Smooth muscle cell (in vitro differentiated cells): Measurements from ENCODE around the gene VPS33B. TPM values are rescaled to one million over a fixed set of nuclear protein-coding genes. Genes with fewer than 3 reads are reported as not detected.

Experiments used
- DNase-seq: peaks from one replicate; lab custom pipeline; 2025; ENCODE audit not compliant: unreplicated experiment; lab: John Stamatoyannopoulos, UW
- H2AFZ ChIP-seq: fragments of 200-600 bp; sonication (generic); 2 replicates; pipeline ENCODE4 v1.6.0; 2016; ENCODE audit warnings: antibody characterized with exemption, low read depth, mild to moderate bottlenecking
- H3F3A ChIP-seq: fragments of 200-600 bp; sonication (generic); 2 replicates; pipeline ENCODE4 v1.6.0; 2017; ENCODE audit warnings: antibody characterized with exemption, low read depth
- H3K27ac ChIP-seq: fragments of 200-600 bp; sonication (generic); 2 replicates; pipeline ENCODE4 v1.5.1; 2016; ENCODE audit warnings: low read depth, mild to moderate bottlenecking
- H3K27me3 ChIP-seq: fragments of 200-600 bp; sonication (generic); 2 replicates; pipeline ENCODE4 v1.6.1; 2016; ENCODE audit warnings: low read depth, mild to moderate bottlenecking
- H3K36me3 ChIP-seq: fragments of 200-600 bp; sonication (generic); 2 replicates; pipeline ENCODE4 v1.5.1; 2016; ENCODE audit warnings: low read depth
- H3K4me1 ChIP-seq: fragments of 200-600 bp; sonication (generic); 2 replicates; pipeline ENCODE4 v1.5.1; 2016; ENCODE audit warnings: low read depth
- H3K4me2 ChIP-seq: fragments of 200-600 bp; sonication (generic); 2 replicates; pipeline ENCODE4 v1.6.0; 2016; ENCODE audit warnings: mild to moderate bottlenecking
- H3K4me3 ChIP-seq: fragments of 200-600 bp; sonication (generic); 2 replicates; pipeline ENCODE4 v1.5.1; 2016; ENCODE audit warnings: mild to moderate bottlenecking
- H3K79me2 ChIP-seq: fragments of 200-600 bp; sonication (generic); 2 replicates; pipeline ENCODE4 v1.6.0; 2016; ENCODE audit warnings: low read depth, mild to moderate bottlenecking
- H3K9ac ChIP-seq: fragments of 200-600 bp; sonication (generic); 2 replicates; pipeline ENCODE4 v1.6.0; 2016; ENCODE audit warnings: low read depth
- H3K9me3 ChIP-seq: fragments of 200-600 bp; sonication (generic); replicated peaks from 2 replicates; pipeline ENCODE4 v1.5.1; 2016; ENCODE audit warnings: low read depth
- H4K20me1 ChIP-seq: fragments of 200-600 bp; sonication (generic); 2 replicates; pipeline ENCODE4 v1.6.0; 2016; ENCODE audit warnings: low read depth
- WGBS: methylation state at CpG from one replicate; pipeline ENCODE4 v1.1.7; 2016; ENCODE audit warnings: low lambda C conversion rate; 5-methylcytosine and 5-hydroxymethylcytosine counted together
- polyA plus RNA-seq: library from polyadenylated mRNA; unstranded; fragments of >200 nt; fragmentation: Nextera tagmentation; extraction: Ambion mirVana; gene quantifications from 2 replicates; pipeline ENCODE4 v1.2.1, GENCODE V29; 2016
- total RNA-seq: library from RNA; depleted of rRNA; stranded (reverse); fragments of >200 nt; gene quantifications from 2 replicates; pipeline ENCODE4 v1.2.3, GENCODE V29; 2014
- TF ChIP-seq, protein P1 (sequence below): fragments of 200-600 bp; sonication (generic); IDR thresholded peaks from 2 replicates; pipeline ENCODE4 v1.5.1; 2017; ENCODE audit warnings: borderline replicate concordance, mild to moderate bottlenecking, antibody characterized with exemption; ENCODE audit not compliant: insufficient read depth, poor library complexity, severe bottlenecking

VPS33B gene
- total and polyA plus RNA-seq, 2 experiments from 2014 or later: 9.4 to 12.4 TPM

DNA sequence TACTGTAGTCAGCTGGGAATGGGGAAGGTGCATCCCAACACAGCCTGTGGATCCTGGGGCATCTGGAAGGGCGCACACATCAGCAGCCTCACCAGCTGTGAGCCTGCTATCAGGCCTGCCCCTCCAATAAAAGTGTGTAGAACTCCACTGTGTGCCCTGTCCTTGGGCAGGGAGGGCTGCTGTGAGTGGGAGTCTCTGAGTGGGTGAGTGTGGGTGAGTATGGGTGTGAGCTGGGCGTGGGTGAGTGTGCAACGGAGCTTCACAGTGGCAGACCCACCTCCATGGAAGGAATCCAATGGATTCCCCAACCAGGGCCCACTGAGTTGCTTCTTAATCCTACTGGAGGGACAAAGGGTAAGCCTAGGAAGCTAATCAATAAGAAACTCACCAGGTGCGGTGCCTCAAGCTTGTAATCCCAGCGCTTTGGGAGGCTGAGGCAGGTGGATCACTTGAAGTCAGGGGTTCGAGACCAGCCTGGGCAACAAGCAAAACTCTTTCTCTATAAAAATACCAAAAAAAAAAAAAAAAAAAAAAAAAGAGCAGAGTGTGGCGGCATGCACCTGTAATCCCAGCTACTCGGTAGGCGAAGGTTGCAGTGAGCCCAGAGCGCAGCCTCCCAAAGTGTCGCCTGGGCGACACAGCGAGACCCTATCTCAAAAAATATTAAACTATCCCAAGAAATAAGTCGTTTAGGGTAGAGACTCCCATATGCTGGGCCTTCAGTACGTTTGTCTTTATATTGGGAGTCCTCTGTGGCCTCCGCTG, 68.3 kb downstream of the VPS33B start:
- peak overlapping the region; percentile 94 for H3K4me2 ChIP-seq
- H3K27me3 ChIP-seq: no peaks in the 10 kb centered on the region
- H3K4me1 ChIP-seq: peaks cover 17% of the 10 kb centered on the region
- TF ChIP-seq, protein P1, sequence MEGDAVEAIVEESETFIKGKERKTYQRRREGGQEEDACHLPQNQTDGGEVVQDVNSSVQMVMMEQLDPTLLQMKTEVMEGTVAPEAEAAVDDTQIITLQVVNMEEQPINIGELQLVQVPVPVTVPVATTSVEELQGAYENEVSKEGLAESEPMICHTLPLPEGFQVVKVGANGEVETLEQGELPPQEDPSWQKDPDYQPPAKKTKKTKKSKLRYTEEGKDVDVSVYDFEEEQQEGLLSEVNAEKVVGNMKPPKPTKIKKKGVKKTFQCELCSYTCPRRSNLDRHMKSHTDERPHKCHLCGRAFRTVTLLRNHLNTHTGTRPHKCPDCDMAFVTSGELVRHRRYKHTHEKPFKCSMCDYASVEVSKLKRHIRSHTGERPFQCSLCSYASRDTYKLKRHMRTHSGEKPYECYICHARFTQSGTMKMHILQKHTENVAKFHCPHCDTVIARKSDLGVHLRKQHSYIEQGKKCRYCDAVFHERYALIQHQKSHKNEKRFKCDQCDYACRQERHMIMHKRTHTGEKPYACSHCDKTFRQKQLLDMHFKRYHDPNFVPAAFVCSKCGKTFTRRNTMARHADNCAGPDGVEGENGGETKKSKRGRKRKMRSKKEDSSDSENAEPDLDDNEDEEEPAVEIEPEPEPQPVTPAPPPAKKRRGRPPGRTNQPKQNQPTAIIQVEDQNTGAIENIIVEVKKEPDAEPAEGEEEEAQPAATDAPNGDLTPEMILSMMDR: no peak
- H4K20me1 ChIP-seq: peaks cover 9% of the 10 kb centered on the region
- H2AFZ ChIP-seq: no peak overlapping the region
- H3K9ac ChIP-seq: no peak overlapping the region
- peaks cover 5% of the 10 kb centered on the region for H3F3A ChIP-seq
- peak overlapping the region; percentile 72 for H3K4me3 ChIP-seq
- 73% methylated on average over 16 of the region's 16 CpGs for WGBS
- no peaks in the 10 kb centered on the region for H3K9me3 ChIP-seq
- DNase-seq: no peak
- no peaks in the 10 kb centered on the region for H3K79me2 ChIP-seq
- H3K36me3 ChIP-seq: no peaks in the 10 kb centered on the region
- H3K27ac ChIP-seq: peak overlapping the region; percentile 79

DNA sequence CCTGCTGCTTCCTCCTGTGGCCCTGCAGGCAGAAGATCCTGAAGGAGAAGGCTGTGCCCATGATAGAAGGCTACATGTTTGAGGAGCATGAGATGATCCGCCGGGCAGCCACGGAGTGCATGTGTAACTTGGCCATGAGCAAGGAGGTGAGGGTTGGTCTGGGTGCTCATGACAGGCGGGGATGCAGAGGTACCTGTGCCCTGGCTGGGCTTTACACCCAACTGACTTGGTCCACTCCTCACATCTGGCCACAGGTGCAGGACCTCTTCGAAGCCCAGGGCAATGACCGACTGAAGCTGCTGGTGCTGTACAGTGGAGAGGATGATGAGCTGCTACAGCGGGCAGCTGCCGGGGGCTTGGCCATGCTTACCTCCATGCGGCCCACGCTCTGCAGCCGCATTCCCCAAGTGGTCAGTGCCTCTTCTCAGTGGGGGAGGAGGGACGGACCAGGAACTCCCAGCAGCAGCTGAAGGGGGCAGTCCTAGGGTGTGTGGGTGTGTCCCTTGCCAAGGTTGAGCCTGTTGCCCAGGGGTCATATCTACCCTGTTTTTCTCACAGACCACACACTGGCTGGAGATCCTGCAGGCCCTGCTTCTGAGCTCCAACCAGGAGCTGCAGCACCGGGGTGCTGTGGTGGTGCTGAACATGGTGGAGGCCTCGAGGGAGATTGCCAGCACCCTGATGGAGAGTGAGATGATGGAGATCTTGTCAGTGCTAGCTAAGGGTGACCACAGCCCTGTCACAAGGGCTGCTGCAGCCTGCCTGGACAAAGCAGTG, 69.3 kb downstream of the VPS33B start:
- no peaks in the 10 kb centered on the region for H3K9me3 ChIP-seq
- H3K79me2 ChIP-seq: no peaks in the 10 kb centered on the region
- TF ChIP-seq, protein P1: no peak
- no peak for DNase-seq
- no peak overlapping the region for H3K4me2 ChIP-seq
- H3K27ac ChIP-seq: no peak overlapping the region
- no peak overlapping the region for H3K4me3 ChIP-seq
- H3K9ac ChIP-seq: no peak overlapping the region
- H3K4me1 ChIP-seq: peaks cover 17% of the 10 kb centered on the region
- no peaks in the 10 kb centered on the region for H3K36me3 ChIP-seq
- H4K20me1 ChIP-seq: peaks cover 9% of the 10 kb centered on the region
- WGBS: 96% methylated on average over 14 of the region's 14 CpGs
- peaks cover 5% of the 10 kb centered on the region for H3F3A ChIP-seq
- no peaks in the 10 kb centered on the region for H3K27me3 ChIP-seq
- H2AFZ ChIP-seq: no peak overlapping the region

DNA sequence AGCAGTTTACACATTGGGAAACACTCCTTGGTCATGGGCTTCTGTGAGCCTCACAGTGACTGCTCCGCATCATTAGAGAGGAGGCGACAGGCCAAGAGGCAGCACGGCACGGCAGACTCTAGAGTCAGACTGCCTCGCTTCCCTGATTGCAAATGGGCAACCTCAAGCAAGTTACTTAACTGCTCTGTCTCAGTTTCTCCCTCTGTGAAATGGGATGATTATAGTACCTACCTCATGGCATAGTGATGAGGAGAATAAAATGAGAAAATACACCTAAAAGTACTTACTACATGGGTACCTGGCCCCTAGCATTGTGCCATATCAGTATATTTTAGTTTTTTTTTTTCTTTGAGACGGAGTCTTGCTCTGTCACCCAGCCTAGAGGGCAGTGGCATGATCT, 71.7 kb downstream of the VPS33B start:
- peaks cover 4% of the 10 kb centered on the region for H4K20me1 ChIP-seq
- no peak overlapping the region for H3K27ac ChIP-seq
- WGBS: 96% methylated on average over 6 of the region's 6 CpGs
- no peak for DNase-seq
- no peak overlapping the region for H2AFZ ChIP-seq
- H3K4me1 ChIP-seq: no peaks in the 10 kb centered on the region
- H3K79me2 ChIP-seq: no peaks in the 10 kb centered on the region
- no peaks in the 10 kb centered on the region for H3K36me3 ChIP-seq
- no peak overlapping the region for H3K4me2 ChIP-seq
- H3K9ac ChIP-seq: no peak overlapping the region
- TF ChIP-seq, protein P1: no peak
- no peaks in the 10 kb centered on the region for H3K27me3 ChIP-seq
- no peaks in the 10 kb centered on the region for H3F3A ChIP-seq
- no peak overlapping the region for H3K4me3 ChIP-seq
- H3K9me3 ChIP-seq: no peaks in the 10 kb centered on the region
